GM12891 (cell line): ENCODE measurements around the gene MKRN1.

Experiments
- POLR2A ChIP-seq: IDR thresholded peaks from 2 replicates; pipeline ENCODE4 v1.6.1; 2011; ENCODE audit warnings: low read depth, low read length, control low read depth
- SPI1 ChIP-seq: IDR thresholded peaks from 2 replicates; pipeline ENCODE4 v1.6.1; 2011; ENCODE audit warnings: low read depth, low read length, control low read depth

- TF ChIP-seq POLR2A (no peak), SPI1 (no peak)
Observed at GRCh38 chr7:140494867-140495266, 15.6 kb upstream of the MKRN1 start.
